Urothelium cell line (cell line): Measurements from ENCODE around the gene C5orf34.
A peak's percentile ranks its signal among the peaks of the same experiment; 100 is the strongest.
"Not testable (repeated sequence)": the region's sequence is repeated elsewhere in the genome, so short reads cannot be mapped to it uniquely, and the experiment has no call there.

Source experiments
- DNase-seq: peaks from one replicate; pipeline ENCODE4 v3.0.0; 2011; ENCODE audit warnings: low spot score, mixed read lengths
- FAIRE-seq: peaks from 2 replicates; lab custom pipeline; 2011; peaks lifted over from hg19 to GRCh38; lab: Jason Lieb, UNC

C5orf34 gene

DNA sequence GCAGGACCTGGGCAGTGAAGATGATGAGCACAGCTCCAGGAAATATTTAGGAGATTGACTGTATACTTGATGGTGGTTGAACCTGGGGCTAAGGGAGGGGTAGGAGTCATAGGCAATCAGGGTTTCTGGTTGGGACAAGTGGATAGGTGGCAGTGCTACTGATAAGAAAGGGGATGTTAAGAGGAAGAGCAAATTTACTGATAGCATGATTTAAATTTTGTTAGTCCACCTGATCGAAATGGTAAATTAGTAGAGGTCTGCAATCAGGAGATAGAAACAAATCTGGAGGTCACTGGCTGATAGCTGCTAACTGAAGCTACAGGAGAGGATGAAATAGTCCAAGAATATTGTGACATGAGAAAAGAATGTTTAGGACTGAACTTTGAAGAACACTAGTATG, 5.7 kb upstream of the C5orf34 start:
- DNase-seq (no peak), FAIRE-seq (no peak)

DNA sequence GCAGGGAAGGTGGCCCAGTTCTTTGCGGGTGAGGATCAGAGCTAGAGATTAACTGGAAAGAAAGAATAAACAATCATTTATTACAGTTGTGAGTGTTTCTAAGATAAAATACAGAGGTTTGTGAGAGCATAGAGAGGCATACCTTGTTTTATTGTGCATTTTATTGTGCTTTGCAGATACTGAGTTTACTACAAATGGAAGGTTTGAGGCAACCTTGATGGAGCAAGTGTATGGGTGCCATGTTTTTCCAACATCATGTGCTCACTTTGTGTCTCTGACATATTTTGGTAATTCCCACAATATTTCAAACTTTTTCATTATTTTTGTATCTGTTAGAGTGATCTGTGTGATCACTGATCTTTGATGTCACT, 715 bp upstream of the C5orf34 start:
- no peak for DNase-seq
- FAIRE-seq = no peak

DNA sequence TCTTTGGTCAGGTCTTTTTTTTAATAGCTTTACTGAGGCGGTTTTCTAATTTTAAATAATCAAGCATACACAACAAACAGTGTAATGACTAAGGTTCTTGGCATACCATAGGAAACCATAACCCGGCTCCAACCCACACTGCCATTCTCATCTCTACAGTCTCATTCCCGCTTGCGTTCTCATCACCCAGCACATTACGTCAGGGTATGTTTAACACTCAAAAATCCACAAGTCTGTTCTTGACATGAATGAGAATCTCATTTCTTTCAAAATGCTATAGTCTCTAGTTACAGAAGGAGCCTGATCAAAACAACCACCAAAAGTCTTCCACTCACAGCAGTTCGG, 505 bp downstream of the C5orf34 start:
- DNase-seq (peak; percentile 36), FAIRE-seq (no peak)

DNA sequence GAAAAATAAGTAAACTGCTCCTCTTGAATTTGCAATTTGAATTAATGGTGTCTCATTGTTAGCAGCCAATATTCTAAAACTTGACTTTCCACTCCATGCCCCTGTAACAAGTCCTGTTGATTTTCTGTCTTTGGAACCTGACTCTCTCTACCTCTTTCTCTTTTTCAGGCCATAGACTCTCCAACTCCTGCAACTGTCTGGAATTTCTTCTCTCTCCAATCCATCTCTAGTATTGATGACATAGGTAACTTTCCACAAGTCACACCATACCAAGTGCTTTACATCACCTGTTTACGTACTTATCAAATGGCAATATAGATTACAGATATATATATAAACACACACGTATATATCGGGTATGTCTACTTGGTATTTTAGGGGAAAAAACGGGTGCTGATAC, 923 bp downstream of the C5orf34 start:
- no peak for FAIRE-seq

DNA sequence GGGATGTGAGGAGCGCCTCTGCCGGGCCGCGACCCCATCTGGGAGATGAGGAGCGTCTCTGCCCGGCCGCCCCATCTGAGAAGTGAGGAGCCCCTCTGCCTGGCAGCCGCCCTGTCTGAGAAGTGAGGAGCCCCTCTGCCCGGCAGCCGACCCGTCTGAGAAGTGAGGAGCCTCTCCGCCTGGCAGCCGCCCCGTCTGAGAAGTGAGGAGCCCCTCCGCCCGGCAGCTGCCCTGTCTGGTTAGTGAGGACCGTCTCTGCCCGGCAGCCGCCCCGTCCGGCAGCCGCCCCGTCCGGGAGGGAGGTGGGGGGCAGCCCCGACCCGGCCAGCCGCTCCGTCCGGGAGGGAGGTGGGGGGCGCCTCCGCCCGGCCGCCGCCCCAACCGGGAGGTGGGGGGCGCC, 3.9 kb downstream of the C5orf34 start:
- DNase-seq, FAIRE-seq: not testable (repeated sequence)

More for the DNA sequence above, 923 bp downstream of the C5orf34 start:
- no peak for DNase-seq

DNA sequence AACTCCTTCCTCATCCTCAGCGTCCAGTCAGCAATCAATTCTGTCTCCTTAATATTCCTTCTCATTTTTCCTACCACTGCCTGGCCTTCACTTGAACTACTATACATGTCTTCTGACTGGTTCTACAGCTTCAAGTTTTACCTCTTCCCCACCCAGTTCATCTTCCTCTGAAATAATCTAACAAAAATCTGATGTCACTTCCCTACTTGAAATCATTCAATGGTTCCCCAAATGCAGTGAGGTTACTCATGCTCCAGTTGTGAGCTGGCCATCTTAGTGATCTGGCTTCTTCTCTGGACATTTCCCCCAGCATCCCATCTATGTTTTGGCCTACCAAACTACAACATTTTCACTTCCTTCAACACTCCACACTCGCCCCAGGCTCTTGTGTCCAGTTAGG, 16.4 kb downstream of the C5orf34 start:
- no peak for FAIRE-seq
- no peak for DNase-seq

DNA sequence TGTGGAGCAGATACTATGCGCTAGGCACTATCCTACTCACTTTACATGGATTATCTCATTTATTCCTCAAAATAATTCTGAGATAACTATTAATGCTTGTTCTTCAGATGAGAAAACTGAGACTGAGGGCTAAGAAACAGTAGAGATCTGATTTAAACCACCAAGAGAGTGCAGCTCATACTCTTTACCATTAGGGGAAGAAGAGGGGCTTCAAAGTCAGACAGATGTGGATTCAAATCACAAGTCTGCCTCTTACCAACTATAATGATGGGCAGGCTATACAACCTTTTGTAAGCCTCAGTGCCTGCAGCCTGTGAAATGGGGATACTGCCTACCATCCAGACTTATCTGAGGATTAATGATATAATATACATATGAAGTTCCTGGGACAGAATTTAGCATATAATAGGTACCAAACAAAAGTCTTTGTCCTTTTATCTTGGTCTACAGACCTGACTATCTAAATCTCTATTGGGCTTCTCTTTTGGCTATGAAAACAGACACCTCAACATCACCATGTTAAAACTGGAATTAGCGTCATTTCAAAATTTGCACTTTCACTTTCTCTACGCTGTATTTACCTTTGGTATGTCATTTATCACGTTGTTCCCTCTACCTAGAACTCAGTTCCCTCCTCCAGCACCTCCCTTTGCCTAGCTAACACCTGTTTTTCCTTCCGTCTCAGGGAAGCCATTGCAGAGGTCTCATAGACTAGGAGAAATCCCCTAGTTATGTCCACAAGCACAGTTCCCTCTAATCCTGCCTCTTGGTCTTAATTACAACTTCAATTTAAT, 17.4 kb downstream of the C5orf34 start:
- FAIRE-seq = no peak
- DNase-seq = no peak

DNA sequence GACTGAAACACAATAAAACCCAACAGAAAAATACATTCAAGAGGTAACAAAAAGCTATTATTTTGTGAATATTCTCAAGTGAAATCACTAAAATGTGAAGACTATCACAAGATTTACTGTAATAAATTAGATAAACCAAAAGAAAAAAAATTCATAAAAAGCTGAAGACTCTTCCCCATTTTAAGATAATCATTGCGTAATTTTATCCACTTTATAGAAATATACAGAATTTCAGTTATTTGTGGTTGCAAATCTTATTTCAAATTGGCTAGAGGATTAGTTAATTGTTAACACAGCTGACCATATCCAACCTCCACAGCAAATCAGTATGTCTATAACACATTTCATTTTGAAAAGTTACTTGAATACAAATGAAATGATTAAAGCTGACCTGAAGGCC, 23.6 kb downstream of the C5orf34 start:
- no peak for DNase-seq
- FAIRE-seq = no peak

DNA sequence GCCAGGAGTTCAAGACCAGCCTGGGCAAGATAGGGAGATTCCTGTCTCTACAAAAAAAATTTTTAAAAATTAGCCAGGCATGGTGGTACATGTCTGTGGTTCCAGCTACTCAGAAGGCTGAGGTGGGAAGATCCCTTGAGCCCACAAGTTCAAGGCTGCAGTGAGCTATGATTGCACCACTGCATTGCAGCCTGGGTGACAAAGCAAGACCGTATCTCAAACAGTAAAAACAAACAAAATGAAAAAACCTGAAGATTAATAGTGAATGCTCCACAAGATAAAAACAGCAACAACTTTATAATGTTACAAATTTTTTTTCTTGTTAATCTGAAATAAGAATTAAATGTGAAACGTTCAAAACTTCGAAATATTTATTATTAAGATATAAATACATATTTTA, 28.6 kb downstream of the C5orf34 start:
- DNase-seq = no peak
- no peak for FAIRE-seq

DNA sequence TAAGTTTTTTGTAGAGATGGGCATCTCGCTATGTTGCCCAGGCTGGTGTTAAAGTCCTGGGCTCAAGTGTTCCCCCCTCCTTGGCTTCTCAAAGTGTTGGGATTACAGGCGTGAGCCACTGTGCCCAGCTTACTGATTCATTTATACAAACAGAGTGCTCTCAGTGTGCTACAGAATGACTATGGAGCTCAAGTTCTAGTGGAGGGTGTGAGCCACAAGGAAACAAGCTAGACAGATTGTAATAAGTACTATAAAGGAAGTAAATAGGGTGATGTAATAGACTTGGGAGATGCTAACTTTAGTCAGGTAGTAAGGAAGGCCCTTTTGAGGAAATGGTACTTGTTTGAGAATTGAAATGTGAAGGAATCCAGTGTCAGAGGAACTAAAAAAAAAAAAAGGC, 29.5 kb downstream of the C5orf34 start:
- FAIRE-seq (no peak), DNase-seq (no peak)

DNA sequence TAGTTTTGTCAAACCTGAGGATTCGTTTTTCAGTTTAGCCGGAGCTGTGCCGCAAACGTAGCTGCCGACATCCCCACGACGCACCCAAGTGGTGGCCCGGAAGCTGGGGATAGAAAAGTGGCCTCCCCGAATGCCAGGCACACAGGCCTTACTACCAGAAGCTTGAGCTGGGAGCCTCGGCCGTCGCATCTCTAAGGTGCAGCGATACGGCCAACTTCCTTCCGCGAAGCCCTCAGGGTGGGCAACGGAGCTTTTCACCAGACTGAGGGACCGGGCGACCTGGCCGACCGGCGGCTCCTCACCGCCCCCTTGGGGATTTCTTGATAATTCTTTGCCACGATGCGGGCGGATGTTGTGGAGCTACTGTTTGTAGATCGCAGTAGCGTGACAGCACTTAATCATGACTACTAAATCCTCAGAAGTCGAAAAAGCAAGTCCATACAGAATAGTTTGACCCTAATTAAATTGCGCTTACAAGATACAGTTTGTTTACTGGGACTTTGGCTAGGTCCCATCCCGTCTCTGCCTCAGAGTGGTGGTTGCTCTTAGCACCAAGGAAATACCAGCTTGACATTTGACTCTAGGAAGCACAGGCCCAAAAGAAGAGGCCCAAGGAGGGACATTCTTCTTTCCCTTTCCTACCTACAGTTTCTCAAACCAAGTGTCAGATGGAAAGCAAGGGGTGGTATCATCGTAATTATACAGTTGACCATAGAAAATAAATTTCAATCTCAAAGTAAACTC, 30.7 kb downstream of the C5orf34 start:
- no peak for FAIRE-seq
- DNase-seq = peak; percentile 89

DNA sequence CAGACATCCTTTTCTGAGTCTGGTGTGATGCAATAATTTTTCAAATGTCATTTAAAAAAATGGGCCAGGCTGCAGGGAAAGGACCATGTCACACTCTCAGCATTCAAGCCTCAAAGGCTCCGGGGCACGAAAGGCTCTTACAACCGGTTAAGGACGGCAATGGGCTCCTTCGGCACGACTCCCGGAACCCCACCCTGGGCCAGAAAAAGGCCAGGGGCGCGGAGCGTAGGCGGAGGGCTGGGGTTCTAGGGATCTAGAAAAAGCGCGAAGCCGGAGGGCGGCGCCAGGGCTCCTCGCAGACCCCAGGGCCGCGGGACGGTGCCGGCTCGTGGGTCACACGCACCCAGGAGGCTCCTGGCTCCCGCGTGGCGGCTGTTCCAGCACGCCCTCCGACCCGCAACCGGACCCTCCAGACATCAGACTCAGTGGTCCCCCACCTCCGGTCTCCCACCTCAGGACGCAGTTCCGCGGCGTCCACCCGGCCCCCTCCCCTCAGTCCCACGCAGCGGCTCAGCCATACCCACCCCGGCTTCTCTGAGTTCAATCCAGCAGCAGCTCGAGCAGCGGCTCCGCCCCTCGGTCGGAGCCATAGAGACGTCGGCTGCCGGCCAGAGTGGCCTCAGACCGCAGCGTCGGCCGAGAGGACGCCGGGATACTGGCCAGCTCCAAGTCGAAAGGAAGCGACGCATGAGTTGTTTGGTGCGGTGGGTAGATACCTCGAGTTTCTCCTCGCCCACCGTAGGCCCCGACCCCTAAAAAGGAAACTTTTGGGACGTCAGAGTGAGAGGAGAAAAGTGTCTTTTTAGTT, 31.4 kb downstream of the C5orf34 start, which contains the start of gene TMEM267:
Gene TMEM267, minus strand, starts transcription at position 568 of the 808 bp plus-strand sequence. CDS start 29,896 bp downstream, outside the sequence.
- peak; percentile 95 for DNase-seq
- peak; percentile 95 for FAIRE-seq

DNA sequence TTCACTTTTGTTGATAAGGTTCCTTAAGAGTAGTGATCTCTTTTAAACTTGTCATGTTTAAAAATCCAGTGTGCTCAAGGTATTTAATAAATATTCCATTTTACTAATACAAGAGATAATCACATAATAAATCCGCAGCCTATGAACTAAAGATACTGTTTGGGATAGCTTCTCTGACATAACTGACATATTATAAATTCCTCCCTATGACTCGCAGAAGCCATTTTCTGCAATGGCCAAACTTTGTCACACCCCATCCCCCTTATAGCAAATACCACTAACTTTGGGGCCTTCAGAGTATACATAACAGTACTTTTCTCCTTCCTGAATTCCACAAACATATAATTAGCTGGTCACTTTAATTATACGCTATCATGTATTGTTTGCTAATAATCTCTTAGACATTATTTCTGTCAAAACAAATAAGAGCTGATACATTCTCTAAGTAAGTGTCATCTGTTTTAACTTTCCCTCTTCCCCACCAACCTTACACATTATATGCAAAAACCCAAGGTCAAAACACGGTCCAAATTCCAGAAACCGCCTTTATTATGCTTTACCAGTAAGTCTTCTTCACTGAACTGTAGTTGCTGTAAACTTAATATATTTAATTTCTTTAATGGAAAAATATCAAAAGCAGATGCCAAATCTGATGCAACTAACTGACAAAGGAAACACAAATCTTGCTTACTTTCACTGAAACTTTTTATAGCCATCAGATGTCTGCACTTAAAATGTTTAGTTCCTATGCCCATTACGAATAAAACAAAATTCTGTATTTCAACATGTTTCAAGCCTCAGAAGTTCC, 32.3 kb downstream of the C5orf34 start:
- FAIRE-seq (no peak), DNase-seq (no peak)

DNA sequence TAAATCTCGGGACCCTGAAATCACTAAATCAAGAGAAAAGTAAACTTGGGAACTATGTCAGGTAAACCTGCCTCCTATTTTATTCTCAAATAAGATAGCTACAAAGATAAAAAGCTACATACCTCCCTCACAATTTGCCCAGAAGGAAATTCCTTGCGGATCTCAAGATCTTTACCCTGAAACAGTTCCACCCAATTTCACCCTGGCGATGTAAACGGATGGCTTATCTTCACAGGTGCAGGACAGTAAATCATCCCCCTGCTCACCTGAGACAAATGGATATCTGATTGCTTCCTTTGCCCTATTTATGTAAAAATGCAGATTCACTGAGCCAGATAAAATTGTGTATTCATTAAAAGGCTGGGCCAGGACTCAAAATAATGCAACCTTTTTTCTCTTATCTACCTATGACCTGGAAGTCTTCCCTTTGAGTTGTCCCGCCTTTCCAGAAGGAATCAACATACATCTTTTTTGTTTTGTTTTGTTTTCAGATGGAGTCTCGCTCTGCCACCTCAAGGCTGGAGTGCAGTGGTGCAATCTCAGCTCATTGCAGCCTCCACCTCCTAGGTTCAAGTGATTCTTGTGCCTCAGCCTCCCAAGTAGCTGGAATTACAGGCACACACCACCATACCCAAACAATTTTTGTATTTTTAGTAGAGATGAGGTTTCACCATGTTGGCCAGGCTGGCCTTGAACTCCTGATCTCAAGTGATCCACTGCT, 45.1 kb downstream of the C5orf34 start:
- FAIRE-seq = no peak
- DNase-seq = no peak

DNA sequence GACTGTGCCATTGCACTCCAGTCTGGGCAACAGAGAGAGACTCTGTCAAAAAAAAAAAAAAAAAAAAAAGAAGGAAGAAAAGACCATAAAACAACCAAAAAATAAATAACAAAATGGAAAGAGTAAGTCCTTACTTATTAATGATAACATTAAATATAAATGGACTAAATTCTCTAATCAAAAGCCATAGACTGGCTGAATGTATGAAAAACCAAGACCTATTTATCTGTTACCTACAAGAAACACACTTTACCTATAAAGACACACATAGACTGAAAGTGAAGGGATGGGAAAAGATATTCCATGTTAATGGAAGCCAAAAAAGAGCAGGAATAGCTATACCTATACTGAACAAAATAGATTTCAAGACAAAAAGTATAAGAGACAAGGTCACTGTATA, 47.8 kb downstream of the C5orf34 start:
- DNase-seq = no peak
- no peak for FAIRE-seq

DNA sequence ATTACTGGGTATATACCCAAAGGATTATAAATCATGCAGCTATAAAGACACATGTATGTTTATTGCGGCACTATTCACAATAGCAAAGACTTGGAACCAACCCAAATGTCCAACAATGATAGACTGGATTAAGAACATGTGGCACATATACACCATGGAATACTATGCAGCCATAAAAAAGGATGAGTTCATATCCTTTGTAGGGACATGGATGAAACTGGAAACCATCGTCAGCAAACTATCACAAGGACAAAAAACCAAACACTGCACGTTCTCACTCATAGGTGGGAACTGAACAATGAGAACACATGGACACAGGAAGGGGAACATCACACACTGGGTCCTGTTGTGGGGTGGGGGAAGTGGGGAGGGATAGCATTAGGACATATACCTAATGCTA, 49.5 kb downstream of the C5orf34 start:
- not testable (repeated sequence) for FAIRE-seq, DNase-seq

DNA sequence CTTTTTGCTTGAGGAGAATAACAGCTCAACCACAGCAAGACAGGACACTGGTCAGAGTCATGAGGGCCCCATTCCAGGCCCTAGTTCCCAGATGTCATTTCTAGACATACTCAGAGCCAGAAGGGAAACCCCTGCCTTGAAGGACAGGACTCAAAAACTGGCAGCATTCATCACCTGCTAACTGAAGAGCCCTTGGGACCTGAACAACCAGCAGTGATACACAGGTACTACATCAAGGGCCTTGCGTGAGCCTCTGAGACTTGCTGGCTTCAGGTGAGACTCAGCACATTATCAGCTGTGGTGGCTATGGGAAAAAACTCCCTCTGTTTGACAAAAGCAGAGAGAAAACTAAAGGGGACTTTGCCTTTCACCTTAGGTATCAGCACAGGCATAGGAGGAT, 53.9 kb downstream of the C5orf34 start:
- no peak for FAIRE-seq

DNA sequence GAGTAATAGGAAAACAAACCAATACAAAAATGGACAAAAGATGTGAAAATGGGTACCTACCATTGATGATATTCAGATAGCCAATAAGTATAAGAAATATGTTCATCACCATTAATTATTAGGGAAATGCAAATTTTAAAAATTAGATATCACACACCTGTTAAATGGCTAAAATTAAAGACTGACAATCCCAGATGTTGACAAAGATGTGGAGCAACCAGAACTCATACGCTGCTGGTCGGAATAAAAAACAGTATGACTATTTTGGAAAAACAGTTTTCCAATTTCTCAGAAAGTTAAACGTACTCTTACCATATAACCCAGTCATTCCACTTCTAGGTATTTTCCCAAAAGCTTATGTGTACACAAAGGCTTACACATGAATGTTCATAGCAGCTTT, 58.4 kb downstream of the C5orf34 start:
- no peak for FAIRE-seq

More for the DNA sequence above, 53.9 kb downstream of the C5orf34 start:
- no peak for DNase-seq

DNA sequence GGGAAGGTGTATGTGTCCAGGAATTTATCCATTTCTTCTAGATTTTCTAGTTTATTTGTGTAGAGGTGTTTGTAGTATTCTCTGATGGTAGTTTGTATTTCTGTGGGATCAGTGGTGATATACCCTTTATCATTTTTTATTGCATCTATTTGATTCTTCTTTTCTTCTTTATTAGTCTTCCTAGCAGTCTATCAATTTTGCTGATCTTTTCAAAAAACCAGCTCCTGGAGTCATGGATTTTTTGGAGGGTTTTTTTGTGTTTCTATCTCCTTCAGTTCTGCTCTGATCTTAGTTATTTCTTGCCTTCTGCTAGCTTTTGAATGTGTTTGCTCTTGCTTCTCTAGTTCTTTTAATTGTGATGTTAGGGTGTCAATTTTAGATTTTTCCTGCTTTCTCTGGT, 73.4 kb downstream of the C5orf34 start:
- not testable (repeated sequence) for DNase-seq, FAIRE-seq

More for the DNA sequence above, 58.4 kb downstream of the C5orf34 start:
- no peak for DNase-seq
